Body of pancreas (tissue), 4 donors: ENCODE measurements around the gene POLD2. TPM values are rescaled to one million over a fixed set of nuclear protein-coding genes. Genes with fewer than 3 reads are reported as not detected.

ENCODE experiments used
- ATAC-seq: fragments of 150-250 bp; one replicate; pipeline ENCODE4 v1.9.1; 2016
- DNase-seq, 4 donors: peaks; one replicate each; pipeline ENCODE4 v3.0.0-alpha.2; 2019
- H3K27ac ChIP-seq, 4 donors: fragments of 200-600 bp; sonication (generic); 1 replicate in 3 of 4; 2 replicates in 1 of 4; pipeline versions ENCODE4 v1.5.1 to v1.6.1; 2016 to 2019; ENCODE audit warnings: mild to moderate bottlenecking in 1 of 4, mixed read lengths in 1 of 4, moderate library complexity in 1 of 4
- H3K27me3 ChIP-seq, 2 donors: fragments of 200-600 bp; sonication (generic); one replicate each; pipeline ENCODE4 v1.6.0; 2016; ENCODE audit warnings: mild to moderate bottlenecking in 1 of 2
- H3K36me3 ChIP-seq, 2 donors: fragments of 200-600 bp; sonication (generic); replicated peaks in 1 of 2; 2 replicates each; pipeline ENCODE4 v1.5.1; 2016; ENCODE audit warnings: low read depth in 2 of 2; ENCODE audit not compliant: insufficient read depth in 1 of 2
- H3K4me1 ChIP-seq: fragments of 200-600 bp; sonication (generic); one replicate; pipeline ENCODE4 v1.6.0; 2016
- H3K4me3 ChIP-seq, 2 donors: fragments of 200-600 bp; sonication (generic); 1 replicate in 1 of 2; 2 replicates in 1 of 2; pipeline ENCODE4 v1.5.1; 2016 to 2019
- H3K9me3 ChIP-seq, 3 donors: fragments of 200-600 bp; sonication (generic); 1 replicate in 2 of 3; 2 replicates in 1 of 3; pipeline ENCODE4 v1.5.1; 2016
- CTCF ChIP-seq, 7 experiments: fragments of 450-650 bp in 4 of 7; fragments of 200-600 bp in 3 of 7; sonication (generic) in 3 of 7; IDR thresholded peaks; one replicate each; pipeline ENCODE4 v1.5.1; 2016 to 2019; ENCODE audit warnings: antibody characterized with exemption in 7 of 7
- POLR2A ChIP-seq, 3 donors: fragments of 450-650 bp; IDR thresholded peaks; one replicate each; pipeline ENCODE4 v1.6.1; 2016; ENCODE audit warnings: antibody characterized with exemption in 3 of 3, mild to moderate bottlenecking in 2 of 3
- WGBS, 2 donors: methylation state at CpG; one replicate each; pipeline ENCODE4 v1.1.5; 2017; 5-methylcytosine and 5-hydroxymethylcytosine counted together
- intact Hi-C: fragments of 100-400 bp; cut with DNase I; formaldehyde crosslinking; loops from one replicate; pipeline ENCODE4 v1.15.1; 2023
- total RNA-seq, 2 donors: library from RNA; depleted of rRNA; stranded (reverse); fragments of >200 nt; gene quantifications; one replicate each; pipeline ENCODE4 v1.1.0, GENCODE V29; 2016

POLD2 gene
- total RNA-seq, 2 donors from 2014 or later = 32.7 to 64.6 TPM

- Histone ChIP-seq H3K9me3 (no peaks in the 10 kb centered on the region), H3K27me3 (peaks cover 0 to 7% of the 10 kb centered on the region in 2 donors), H3K27ac (no peak overlapping the region), H3K4me3 (no peak overlapping the region), H3K36me3 (no peaks in the 10 kb centered on the region), H3K4me1 (peaks cover 8% of the 10 kb centered on the region)
- intact Hi-C loops = no loop called here
- WGBS, 2 donors = 87% methylated on average over 18 of the region's 18 CpGs; no CpG with 5 or more reads in 1 of the 2 donors
- DNase-seq (no peak), ATAC-seq (no peak)
- no peak for TF ChIP-seq CTCF (IDR thresholded peaks at IDR 0.05)
- TF ChIP-seq POLR2A (IDR thresholded peaks at IDR 0.05) = no peak
These were observed 16.0 kb downstream of the POLD2 start for GRCh38 chr7:44107116-44107960.

GRCh38 chr7:44106311-44107065 is 16.9 kb downstream of the POLD2 start:
- ATAC-seq = no peak
- H3K4me1 ChIP-seq = peaks cover 7% of the 10 kb centered on the region
- DNase-seq = no peak
- H3K9me3 ChIP-seq = no peaks in the 10 kb centered on the region
- H3K27me3 ChIP-seq = peaks cover 0 to 7% of the 10 kb centered on the region in 2 donors
- intact Hi-C loops = no loop called here
- H3K36me3 ChIP-seq = no peaks in the 10 kb centered on the region
- WGBS, 2 donors = 85% methylated on average over 4 to 10 of the region's 10 CpGs
- no peak overlapping the region for H3K4me3 ChIP-seq
- no peak overlapping the region for H3K27ac ChIP-seq
- TF ChIP-seq CTCF (IDR thresholded peaks at IDR 0.05) = no peak
- TF ChIP-seq POLR2A (IDR thresholded peaks at IDR 0.05) = no peak

- Histone ChIP-seq H3K27me3 (peaks cover 0 to 7% of the 10 kb centered on the region in 2 donors), H3K27ac (no peak overlapping the region), H3K4me1 (peaks cover 7% of the 10 kb centered on the region), H3K9me3 (no peaks in the 10 kb centered on the region), H3K4me3 (no peak overlapping the region), H3K36me3 (no peaks in the 10 kb centered on the region)
- intact Hi-C loops = no loop called here
- WGBS, 2 donors = 70 to 79% methylated on average over 2 of the region's 2 CpGs
- DNase-seq (no peak), ATAC-seq (no peak)
- TF ChIP-seq POLR2A (IDR thresholded peaks at IDR 0.05) (no peak), CTCF (IDR thresholded peaks at IDR 0.05) (no peak)
These were observed 17.5 kb downstream of the POLD2 start for GRCh38 chr7:44105832-44106231.

GRCh38 chr7:44104860-44105771 is 18.2 kb downstream of the POLD2 start:
- ATAC-seq (no peak), DNase-seq (no peak)
- peak overlapping the region in 2 of 4 donors; percentile 36 to 44 for H3K27ac ChIP-seq
- intact Hi-C loops = no loop called here
- H3K4me3 ChIP-seq = no peak overlapping the region
- H3K9me3 ChIP-seq = no peaks in the 10 kb centered on the region
- H3K27me3 ChIP-seq = peaks cover 0 to 7% of the 10 kb centered on the region in 2 donors
- no peak for TF ChIP-seq CTCF (IDR thresholded peaks at IDR 0.05)
- no peak for TF ChIP-seq POLR2A (IDR thresholded peaks at IDR 0.05)
- no peaks in the 10 kb centered on the region for H3K36me3 ChIP-seq
- peaks cover 7% of the 10 kb centered on the region for H3K4me1 ChIP-seq
- 51 to 57% methylated on average over 18 to 28 of the region's 28 CpGs for WGBS, 2 donors
